HCT116 (cell line): Measurements from ENCODE around the gene MIEN1. TPM values are rescaled to one million over a fixed set of nuclear protein-coding genes. Genes with fewer than 3 reads are reported as not detected.

Experiments
- ATAC-seq: fragments of 200-7000 bp; cut with Tn5 transposase; 2 replicates; pipeline ENCODE4 v1.9.1; 2020; ENCODE audit warnings: mild to moderate bottlenecking, moderate library complexity
- BruUV-seq: library from RNA; stranded (reverse); fragments of 400-500 nt; replicated peaks from 2 replicates; lab custom pipeline; 2021; lab: Mats Ljungman, UMichigan
- CTCF ChIA-PET: fragments of 300-600 bp; sonication (Branson Sonifier 250); formaldehyde crosslinking; loops from one replicate; lab custom pipeline; 2021; ENCODE audit warnings: antibody characterized with exemption; lab: Charles Lee
- POLR2A ChIA-PET: fragments of 300-600, 350-600 bp; sonication (Branson Sonifier 250); formaldehyde crosslinking; loops from one replicate; lab custom pipeline; 2021; ENCODE audit warnings: antibody characterized with exemption; lab: Charles Lee
- RAD21 ChIA-PET, 2 experiments: fragments of 300-600 bp; sonication (Branson Sonifier 250); formaldehyde crosslinking; loops; one replicate each; lab custom pipeline; 2023; ENCODE audit warnings: low total read pairs in 2 of 2; ENCODE audit not compliant: uncharacterized antibody in 2 of 2, unreplicated experiment in 2 of 2, low non-redundant PET in 1 of 2; lab: Charles Lee
- DNase-seq: peaks from one replicate; pipeline ENCODE4 v3.0.0-alpha.2; 2010; ENCODE audit warnings: low read depth, low spot score
- H2AFZ ChIP-seq: fragments of 200-600 bp; shearing (Covaris generic), sonication (generic); 2 replicates; pipeline ENCODE4 v1.6.1; 2017; ENCODE audit warnings: low read depth, mixed run types, mixed read lengths, antibody characterized with exemption, low read length; ENCODE audit not compliant: poor library complexity, severe bottlenecking
- H3K27ac ChIP-seq: 2 replicates; pipeline ENCODE4 v1.5.1; 2012; ENCODE audit warnings: low read depth, low read length
- H3K27me3 ChIP-seq: fragments of 200-600 bp; sonication (generic); 2 replicates; pipeline ENCODE4 v1.6.1; 2016; ENCODE audit warnings: mixed run types, low read length, mixed read lengths; ENCODE audit not compliant: insufficient read depth
- H3K36me3 ChIP-seq, 2 experiments: fragments of 200-500 bp in 1 of 2; fragments of 200-600 bp in 1 of 2; sonication (Bioruptor generic) in 1 of 2; sonication (generic) in 1 of 2; 2 replicates each; pipeline versions ENCODE4 v1.5.1 to v1.6.1; 2014 to 2016; ENCODE audit warnings: low read length in 2 of 2, inconsistent platforms in 1 of 2, mixed read lengths in 1 of 2, mixed run types in 1 of 2; ENCODE audit not compliant: insufficient read depth in 2 of 2, control insufficient read depth in 1 of 2
- H3K4me1 ChIP-seq, 2 experiments: fragments of 200-600 bp in 1 of 2; sonication (generic) in 1 of 2; 2 replicates each; pipeline versions ENCODE4 v1.5.1 to v1.6.1; 2012 to 2017; ENCODE audit warnings: low read length in 2 of 2, inconsistent platforms in 1 of 2, mild to moderate bottlenecking in 1 of 2, mixed read lengths in 1 of 2, mixed run types in 1 of 2, moderate library complexity in 1 of 2; ENCODE audit not compliant: insufficient read depth in 2 of 2, control insufficient read depth in 1 of 2
- H3K4me2 ChIP-seq: fragments of 200-600 bp; sonication (generic); 2 replicates; pipeline ENCODE4 v1.6.1; 2017; ENCODE audit warnings: mixed run types, low read length, mixed read lengths
- H3K4me3 ChIP-seq, 2 experiments: fragments of 200-600 bp in 1 of 2; sonication (generic) in 1 of 2; replicated peaks in 1 of 2; 2 replicates each; pipeline ENCODE4 v1.5.1; 2011 to 2016; ENCODE audit warnings: low read length in 2 of 2, control low read depth in 1 of 2, low read depth in 1 of 2, mild to moderate bottlenecking in 1 of 2, mixed read lengths in 1 of 2, mixed run types in 1 of 2
- H3K79me2 ChIP-seq: fragments of 200-600 bp; sonication (generic); 2 replicates; pipeline ENCODE4 v1.6.1; 2017; ENCODE audit warnings: mild to moderate bottlenecking, mixed run types, low read length, moderate library complexity, mixed read lengths; ENCODE audit not compliant: insufficient read depth
- H3K9ac ChIP-seq: fragments of 200-600 bp; sonication (generic); 2 replicates; pipeline ENCODE4 v1.6.1; 2016; ENCODE audit warnings: low read length, mixed read lengths
- H3K9me2 ChIP-seq: fragments of 200-600 bp; sonication (generic), shearing (Covaris generic); 2 replicates; pipeline ENCODE4 v1.6.1; 2017; ENCODE audit warnings: mixed run types, mild to moderate bottlenecking, moderate library complexity; ENCODE audit not compliant: insufficient read depth
- H3K9me3 ChIP-seq, 2 experiments: fragments of 200-500 bp in 1 of 2; fragments of 200-600 bp in 1 of 2; sonication (Bioruptor generic) in 1 of 2; sonication (generic) in 1 of 2; 2 replicates each; pipeline ENCODE4 v1.6.1; 2014 to 2017; ENCODE audit warnings: low read length in 2 of 2, mixed read lengths in 2 of 2, inconsistent platforms in 1 of 2, low read depth in 1 of 2, mild to moderate bottlenecking in 1 of 2, mixed run types in 1 of 2, moderate library complexity in 1 of 2; ENCODE audit not compliant: control insufficient read depth in 1 of 2, insufficient read depth in 1 of 2
- H4K20me1 ChIP-seq: fragments of 200-600 bp; sonication (generic), shearing (Covaris generic); 2 replicates; pipeline ENCODE4 v1.6.1; 2017; ENCODE audit warnings: mixed run types, mild to moderate bottlenecking, moderate library complexity; ENCODE audit not compliant: insufficient read depth
- CBX3 ChIP-seq: IDR thresholded peaks from 2 replicates; pipeline ENCODE4 v1.6.1; 2012; ENCODE audit warnings: low read depth
- CEBPB ChIP-seq: IDR thresholded peaks from 2 replicates; pipeline ENCODE4 v1.6.1; 2012; ENCODE audit warnings: low read depth
- EZH2 ChIP-seq: fragments of 200-600 bp; sonication (generic); IDR thresholded peaks from 2 replicates; pipeline ENCODE4 v1.6.1; 2017; ENCODE audit warnings: antibody characterized with exemption, mixed run types
- EZH2phosphoT487 ChIP-seq: fragments of 200-600 bp; IDR thresholded peaks from 2 replicates; pipeline ENCODE4 v1.6.1; 2018; ENCODE audit warnings: antibody characterized with exemption, borderline replicate concordance
- POLR2AphosphoS5 ChIP-seq: IDR thresholded peaks from 2 replicates; pipeline ENCODE4 v1.6.1; 2011; ENCODE audit warnings: mild to moderate bottlenecking, low read depth, low read length, moderate library complexity
- RAD21 ChIP-seq: IDR thresholded peaks from 2 replicates; pipeline ENCODE4 v1.6.1; 2012; ENCODE audit warnings: low read depth, mild to moderate bottlenecking
- SP1 ChIP-seq: IDR thresholded peaks from 2 replicates; pipeline ENCODE4 v1.6.1; 2012; ENCODE audit warnings: low read depth
- SRF ChIP-seq: IDR thresholded peaks from 2 replicates; pipeline ENCODE4 v1.6.1; 2012; ENCODE audit warnings: low read depth
- ZFX ChIP-seq: fragments of 450-650 bp; IDR thresholded peaks from 2 replicates; pipeline ENCODE4 v1.6.1; 2017
- ZNF274 ChIP-seq: fragments of 200-500 bp; sonication (Bioruptor generic); IDR thresholded peaks from 2 replicates; pipeline ENCODE4 v1.6.1; 2014; ENCODE audit warnings: mild to moderate bottlenecking, low read depth, low read length, inconsistent platforms
- intact Hi-C: fragments of 100-400 bp; cut with micrococcal nuclease; formaldehyde crosslinking; loops from 2 replicates; pipeline ENCODE4 v1.10.0; 2022
- total RNA-seq: library from RNA; stranded (reverse); gene quantifications from one replicate; pipeline ENCODE4 v1.2.1, GENCODE V29; 2021; ENCODE audit not compliant: unreplicated experiment
- TF ChIP-seq, protein P1 (sequence below): IDR thresholded peaks from 2 replicates; pipeline ENCODE4 v1.6.1; 2012

MIEN1 gene
- total RNA-seq, 1 experiment from 2014 or later = 73.9 TPM

DNA sequence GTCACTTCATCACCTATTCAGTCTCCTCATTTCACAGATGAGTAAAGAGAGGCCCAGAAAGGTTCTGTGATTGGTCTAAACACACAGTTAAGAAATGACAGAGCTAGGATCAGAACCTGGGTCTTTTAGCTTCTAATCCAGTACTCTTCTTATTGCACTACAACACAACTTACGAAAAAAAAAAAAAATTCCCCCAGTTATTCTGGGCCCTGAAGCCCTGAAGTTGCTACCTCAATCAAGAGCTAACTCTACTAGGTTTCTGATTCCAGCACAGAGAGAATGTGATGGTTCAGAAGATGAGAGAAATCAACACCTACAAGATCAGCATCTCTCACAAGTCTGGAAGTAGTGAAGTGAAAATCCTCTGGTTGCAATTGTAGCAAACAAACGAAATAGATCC lies 44.7 kb upstream of the MIEN1 start (continued):
- no peak for TF ChIP-seq POLR2AphosphoS5
- no peak for TF ChIP-seq SP1
- TF ChIP-seq SRF = no peak

DNA sequence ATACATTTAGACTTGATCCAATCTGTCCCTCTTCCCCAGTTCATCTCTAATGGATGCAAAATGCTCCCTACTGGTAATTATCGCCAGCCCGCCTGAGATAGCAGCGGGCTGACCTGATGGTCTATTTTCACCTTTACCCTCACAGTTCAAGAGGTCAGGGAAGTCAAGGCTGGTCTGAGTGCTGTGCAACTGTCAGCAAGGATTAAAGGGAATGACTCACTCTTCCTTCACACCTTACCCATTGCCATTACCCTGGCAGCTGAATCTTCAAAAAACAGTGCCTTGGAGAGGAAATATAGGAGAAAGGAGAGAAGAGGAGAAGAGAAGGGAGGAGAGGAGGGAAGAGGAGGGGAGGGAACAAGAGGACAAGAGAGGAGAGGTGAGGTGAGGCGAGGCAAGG lies 43.7 kb upstream of the MIEN1 start:
- intact Hi-C loops = no loop called here
- TF ChIP-seq SP1 = no peak
- TF ChIP-seq EZH2 = no peak
- peak; percentile 41; the same call in 1 of the 2 replicates for TF ChIP-seq CBX3
- no peak for TF ChIP-seq POLR2AphosphoS5
- no peak for TF ChIP-seq ZFX
- TF ChIP-seq ZNF274 = no peak
- TF ChIP-seq EZH2phosphoT487 = no peak
- TF ChIP-seq RAD21 = no peak
- TF ChIP-seq, protein P1, sequence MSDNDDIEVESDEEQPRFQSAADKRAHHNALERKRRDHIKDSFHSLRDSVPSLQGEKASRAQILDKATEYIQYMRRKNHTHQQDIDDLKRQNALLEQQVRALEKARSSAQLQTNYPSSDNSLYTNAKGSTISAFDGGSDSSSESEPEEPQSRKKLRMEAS = peak; percentile 57; the same call in 1 of the 2 replicates
- no peak for TF ChIP-seq CEBPB
- RAD21 ChIA-PET = no interaction called here
- no peak overlapping the region for H2AFZ ChIP-seq
- no peaks in the 10 kb centered on the region for H4K20me1 ChIP-seq
- H3K79me2 ChIP-seq = no peaks in the 10 kb centered on the region
- peaks cover 12 to 26% of the 10 kb centered on the region in 2 experiments for H3K4me1 ChIP-seq
- H3K27me3 ChIP-seq = peaks cover 6% of the 10 kb centered on the region; the same call in 1 of the 2 replicates
- H3K9me2 ChIP-seq = no peaks in the 10 kb centered on the region
- no peaks in the 10 kb centered on the region for H3K9me3 ChIP-seq
- no peaks in the 10 kb centered on the region for H3K36me3 ChIP-seq
- CTCF ChIA-PET = no interaction called here
- POLR2A ChIA-PET = no interaction called here
- H3K4me2 ChIP-seq = no peak overlapping the region
- ATAC-seq (no peak), DNase-seq (no peak)
- BruUV-seq = no TSS peak
- no peak overlapping the region for H3K4me3 ChIP-seq
- H3K9ac ChIP-seq = no peak overlapping the region
- H3K27ac ChIP-seq = no peak overlapping the region
